NB4 (cell line): ENCODE data around the gene MAGI2.

Experiments
- CTCF ChIP-seq: IDR thresholded peaks from one replicate; pipeline ENCODE4 v1.5.1; 2012; ENCODE audit warnings: low read depth, low read length
- MAX ChIP-seq: IDR thresholded peaks from 2 replicates; pipeline ENCODE4 v1.6.1; 2011; ENCODE audit warnings: low read depth, low read length
- POLR2A ChIP-seq: IDR thresholded peaks from 2 replicates; pipeline ENCODE4 v1.6.1; 2011; ENCODE audit warnings: mild to moderate bottlenecking; ENCODE audit not compliant: insufficient read length; ENCODE audit errors: extremely low read depth

- no peak for TF ChIP-seq CTCF
- no peak for TF ChIP-seq POLR2A
- no peak for TF ChIP-seq MAX
These were observed 1238.3 kb downstream of the MAGI2 start for GRCh38 chr7:78215199-78215598.
